Uterus (tissue), 4 donors: ENCODE results near the gene G6PC3. TPM values are rescaled to one million over a fixed set of nuclear protein-coding genes. Genes with fewer than 3 reads are reported as not detected.
A peak's percentile ranks its signal among the peaks of the same experiment; 100 is the strongest.

Source experiments
- DNase-seq, 2 donors: peaks; one replicate each; pipeline ENCODE4 v3.0.0-alpha.2; 2019 to 2020
- H3K27ac ChIP-seq, 2 donors: fragments of 200-600 bp; sonication (generic); 1 replicate in 1 of 2; 2 replicates in 1 of 2; pipeline ENCODE4 v1.5.1; 2016 to 2018
- H3K27me3 ChIP-seq, 2 donors: fragments of 200-600 bp; sonication (generic); one replicate each; pipeline ENCODE4 v1.5.1; 2018 to 2019; ENCODE audit warnings: control low read depth in 1 of 2
- H3K36me3 ChIP-seq, 2 donors: fragments of 200-600 bp; sonication (generic); one replicate each; pipeline ENCODE4 v1.5.1; 2019; ENCODE audit warnings: control low read depth in 1 of 2
- H3K4me1 ChIP-seq, 2 donors: fragments of 200-600 bp; sonication (generic); one replicate each; pipeline ENCODE4 v1.5.1; 2018 to 2019; ENCODE audit warnings: control low read depth in 1 of 2
- H3K4me3 ChIP-seq, 2 donors: fragments of 200-600 bp; sonication (generic); 1 replicate in 1 of 2; 2 replicates in 1 of 2; pipeline ENCODE4 v1.5.1; 2018 to 2019; ENCODE audit warnings: mild to moderate bottlenecking in 1 of 2
- H3K9me3 ChIP-seq, 2 donors: fragments of 200-600 bp; sonication (generic); one replicate each; pipeline ENCODE4 v1.5.1; 2019; ENCODE audit warnings: control low read depth in 1 of 2
- CTCF ChIP-seq, 4 experiments: fragments of 200-600 bp in 2 of 4; fragments of 450-650 bp in 2 of 4; sonication (generic) in 2 of 4; IDR thresholded peaks; one replicate each; pipeline ENCODE4 v1.5.1; 2016 to 2019; ENCODE audit warnings: antibody characterized with exemption in 4 of 4, mild to moderate bottlenecking in 2 of 4, moderate library complexity in 1 of 4
- POLR2A ChIP-seq, 2 donors: fragments of 450-650 bp; IDR thresholded peaks; one replicate each; pipeline ENCODE4 v1.6.1; 2016; ENCODE audit warnings: antibody characterized with exemption in 2 of 2, mild to moderate bottlenecking in 1 of 2, moderate library complexity in 1 of 2
- intact Hi-C: fragments of 100-400 bp; cut with DNase I; formaldehyde crosslinking; loops from one replicate; pipeline ENCODE4 v1.15.1; 2023; ENCODE audit warnings: low total_unique reads
- total RNA-seq, 4 donors: library from RNA; depleted of rRNA in 3 of 4; stranded (reverse); fragments of >200 nt in 3 of 4; gene quantifications; one replicate each; pipeline versions ENCODE4 v1.1.0 to v1.2.4, GENCODE V29; 2014 to 2023
- donor health status: DM: yes; HTN: yes; CAD: no.

The G6PC3 gene
- total RNA-seq, 4 donors from 2014 or later, result 12.4 to 66.3 (median 33.8) TPM

GRCh38 chr17:44084131-44084538, 13.6 kb downstream of the G6PC3 start:
- H3K36me3 ChIP-seq, result no peaks in the 10 kb centered on the region
- intact Hi-C loops, result no loop called here
- no peak overlapping the region for H3K27ac ChIP-seq

GRCh38 chr17:44084921-44085320, 14.4 kb downstream of the G6PC3 start:
- DNase-seq, result no peak
- no peaks in the 10 kb centered on the region for H3K27me3 ChIP-seq
- H3K36me3 ChIP-seq, result no peaks in the 10 kb centered on the region
- no peaks in the 10 kb centered on the region for H3K9me3 ChIP-seq
- no peak overlapping the region for H3K4me3 ChIP-seq
- intact Hi-C loops, result no loop called here
- H3K4me1 ChIP-seq, result no peaks in the 10 kb centered on the region
- no peak overlapping the region for H3K27ac ChIP-seq
- TF ChIP-seq POLR2A (IDR thresholded peaks at IDR 0.05) (no peak), CTCF (IDR thresholded peaks at IDR 0.05) (no peak)

More at GRCh38 chr17:44084131-44084538, 13.6 kb downstream of the G6PC3 start:
- TF ChIP-seq POLR2A (IDR thresholded peaks at IDR 0.05) (no peak), CTCF (IDR thresholded peaks at IDR 0.05) (no peak)
- Histone ChIP-seq H3K4me1 (no peaks in the 10 kb centered on the region), H3K4me3 (no peak overlapping the region), H3K9me3 (no peaks in the 10 kb centered on the region), H3K27me3 (no peaks in the 10 kb centered on the region)
- DNase-seq, result no peak

GRCh38 chr17:44085908-44086307, 15.4 kb downstream of the G6PC3 start:
- no peaks in the 10 kb centered on the region for H3K36me3 ChIP-seq
- no peaks in the 10 kb centered on the region for H3K9me3 ChIP-seq
- DNase-seq, result no peak
- no peaks in the 10 kb centered on the region for H3K27me3 ChIP-seq
- intact Hi-C loops, result no loop called here
- no peaks in the 10 kb centered on the region for H3K4me1 ChIP-seq
- H3K4me3 ChIP-seq, result no peak overlapping the region
- peak overlapping the region; percentile 81 to 88 for H3K27ac ChIP-seq
- TF ChIP-seq POLR2A (IDR thresholded peaks at IDR 0.05) (no peak), CTCF (IDR thresholded peaks at IDR 0.05) (no peak)

GRCh38 chr17:44086364-44087311, 16.1 kb downstream of the G6PC3 start:
- intact Hi-C loops, result no loop called here
- H3K27ac ChIP-seq, result peak overlapping the region; percentile 81 to 88
- H3K9me3 ChIP-seq, result no peaks in the 10 kb centered on the region
- peak; percentile 73 to 89 for DNase-seq
- H3K27me3 ChIP-seq, result no peaks in the 10 kb centered on the region
- H3K4me1 ChIP-seq, result no peaks in the 10 kb centered on the region
- no peaks in the 10 kb centered on the region for H3K36me3 ChIP-seq
- TF ChIP-seq CTCF (IDR thresholded peaks at IDR 0.05) (no peak), POLR2A (IDR thresholded peaks at IDR 0.05) (no peak)
- no peak overlapping the region for H3K4me3 ChIP-seq

- Histone ChIP-seq H3K27me3 (no peaks in the 10 kb centered on the region), H3K4me3 (no peak overlapping the region), H3K36me3 (no peaks in the 10 kb centered on the region), H3K27ac (peak overlapping the region; percentile 48 to 81), H3K9me3 (no peaks in the 10 kb centered on the region), H3K4me1 (no peaks in the 10 kb centered on the region)
- TF ChIP-seq CTCF (IDR thresholded peaks at IDR 0.05) (no peak), POLR2A (IDR thresholded peaks at IDR 0.05) (no peak)
- no peak for DNase-seq
- intact Hi-C loops, result no loop called here
Observed at GRCh38 chr17:44087319-44087718, 16.8 kb downstream of the G6PC3 start.
